Measurements from ENCODE around the gene TCF20. TPM values are rescaled to one million over a fixed set of nuclear protein-coding genes. Genes with fewer than 3 reads are reported as not detected.

The TCF20 gene
- total RNA-seq, 1 experiment from 2014 or later = 56.4 TPM

GRCh38 chr22:42296381-42296853 is 26.0 kb upstream of the TCF20 start:
- H3K27ac Mint-ChIP-seq (ENCODE audit: low read depth, unreplicated experiment) = no peak overlapping the region
- no peak for TF ChIP-seq CTCF (IDR thresholded peaks at IDR 0.05; ENCODE audit: unreplicated experiment)
- no peaks in the 10 kb centered on the region for H3K36me3 Mint-ChIP-seq (ENCODE audit: insufficient read depth, unreplicated experiment)
- peaks cover 10% of the 10 kb centered on the region for H3K4me1 Mint-ChIP-seq (ENCODE audit: insufficient read depth, unreplicated experiment)
- intact Hi-C loops (cut with micrococcal nuclease) = no loop called here
- no peak overlapping the region for H3K4me3 Mint-ChIP-seq (ENCODE audit: unreplicated experiment)
- ChIA-PET CTCF (interaction anchor here (1.5 kb wide), 2 partner anchors 8 to 16 kb away, joined by 4 to 6 read pairs; no protein-coding TSS in a partner anchor), POLR2A (no interaction called here)
- DNase-seq (ENCODE audit: unreplicated experiment) = peak; percentile 44
- no peaks in the 10 kb centered on the region for H3K27me3 Mint-ChIP-seq (ENCODE audit: insufficient read depth, unreplicated experiment)
- BruUV-seq (replicated peaks) = no TSS peak
- H3K9me3 Mint-ChIP-seq (ENCODE audit: unreplicated experiment) = no peaks in the 10 kb centered on the region

- no peak overlapping the region for H3K4me3 Mint-ChIP-seq (ENCODE audit: unreplicated experiment)
- no peaks in the 10 kb centered on the region for H3K9me3 Mint-ChIP-seq (ENCODE audit: unreplicated experiment)
- BruUV-seq (replicated peaks) = no TSS peak
- no peaks in the 10 kb centered on the region for H3K27me3 Mint-ChIP-seq (ENCODE audit: insufficient read depth, unreplicated experiment)
- ChIA-PET CTCF (interaction anchor here (1.2 kb wide), 1 partner anchor 204 kb away, joined by 3 read pairs; the partner anchor contains the start of gene NDUFA6), POLR2A (no interaction called here)
- DNase-seq (ENCODE audit: unreplicated experiment) = peak; percentile 62
- no peaks in the 10 kb centered on the region for H3K36me3 Mint-ChIP-seq (ENCODE audit: insufficient read depth, unreplicated experiment)
- intact Hi-C loops (cut with micrococcal nuclease) = no loop called here
- H3K27ac Mint-ChIP-seq (ENCODE audit: low read depth, unreplicated experiment) = no peak overlapping the region
- no peak for TF ChIP-seq CTCF (IDR thresholded peaks at IDR 0.05; ENCODE audit: unreplicated experiment)
- H3K4me1 Mint-ChIP-seq (ENCODE audit: insufficient read depth, unreplicated experiment) = no peaks in the 10 kb centered on the region
These were observed 23.9 kb upstream of the TCF20 start for GRCh38 chr22:42294034-42294985.

- CTCF ChIA-PET = interaction anchor here (0.9 to 1.2 kb wide), 2 partner anchors 194 to 203 kb away, joined by 3 read pairs; partner anchors contain the start of gene NDUFA6
These were observed 22.5 kb upstream of the TCF20 start for GRCh38 chr22:42292732-42293520.

More at GRCh38 chr22:42292732-42293520, 22.5 kb upstream of the TCF20 start:
- Mint-ChIP-seq H3K4me1 (ENCODE audit: insufficient read depth, unreplicated experiment) (no peaks in the 10 kb centered on the region), H3K27ac (ENCODE audit: low read depth, unreplicated experiment) (no peak overlapping the region), H3K9me3 (ENCODE audit: unreplicated experiment) (no peaks in the 10 kb centered on the region), H3K4me3 (ENCODE audit: unreplicated experiment) (no peak overlapping the region), H3K36me3 (ENCODE audit: insufficient read depth, unreplicated experiment) (no peaks in the 10 kb centered on the region), H3K27me3 (ENCODE audit: insufficient read depth, unreplicated experiment) (no peaks in the 10 kb centered on the region)
- intact Hi-C loops (cut with micrococcal nuclease) = no loop called here
- POLR2A ChIA-PET = no interaction called here
- no peak for DNase-seq (ENCODE audit: unreplicated experiment)
- no peak for TF ChIP-seq CTCF (IDR thresholded peaks at IDR 0.05; ENCODE audit: unreplicated experiment)
- BruUV-seq (replicated peaks) = no TSS peak
